UCSD-AML1 (cell line): Measurements from ENCODE around the gene HRG.

ENCODE experiments used
- DNase-seq: peaks from one replicate; lab custom pipeline; 2025; ENCODE audit not compliant: unreplicated experiment; lab: John Stamatoyannopoulos, UW

Gene HRG

GRCh38 chr3:186637686-186638085 lies 28.1 kb upstream of the HRG start:
- no peak for DNase-seq

- no peak for DNase-seq
These were observed 27.6 kb upstream of the HRG start for GRCh38 chr3:186638259-186638658.

- no peak for DNase-seq
These were observed 25.9 kb upstream of the HRG start, which contains the start of gene FETUB for GRCh38 chr3:186639778-186640472. Gene FETUB, plus strand, starts transcription at chr3:186640399. Its CDS starts 62 bp downstream, at chr3:186640461.

- DNase-seq, result no peak
These were observed 25.4 kb upstream of the HRG start for GRCh38 chr3:186640473-186640818.

GRCh38 chr3:186640929-186641328 lies 24.9 kb upstream of the HRG start:
- DNase-seq, result no peak

GRCh38 chr3:186642014-186642413 lies 23.8 kb upstream of the HRG start:
- DNase-seq, result no peak

GRCh38 chr3:186643493-186643892 lies 22.3 kb upstream of the HRG start:
- DNase-seq, result no peak

- no peak for DNase-seq
These were observed 21.1 kb upstream of the HRG start for GRCh38 chr3:186644683-186645082.

- DNase-seq, result no peak
These were observed 19.7 kb upstream of the HRG start for GRCh38 chr3:186646106-186646505.

GRCh38 chr3:186646841-186647240 lies 19.0 kb upstream of the HRG start:
- no peak for DNase-seq

GRCh38 chr3:186648851-186649250 lies 17.0 kb upstream of the HRG start:
- DNase-seq, result no peak

- DNase-seq, result no peak
These were observed 14.1 kb upstream of the HRG start for GRCh38 chr3:186651678-186652215.

- DNase-seq, result no peak
These were observed 12.6 kb upstream of the HRG start for GRCh38 chr3:186653080-186653707.

GRCh38 chr3:186653984-186654383 lies 11.8 kb upstream of the HRG start:
- no peak for DNase-seq

- DNase-seq, result no peak
These were observed 2.3 kb upstream of the HRG start for GRCh38 chr3:186663361-186664118.

- no peak for DNase-seq
These were observed 1.7 kb upstream of the HRG start for GRCh38 chr3:186664119-186664495.

GRCh38 chr3:186664506-186664905 lies 1.3 kb upstream of the HRG start:
- no peak for DNase-seq

- DNase-seq, result no peak
These were observed 2.6 kb downstream of the HRG start for GRCh38 chr3:186668426-186668825.

- DNase-seq, result no peak
These were observed 3.7 kb downstream of the HRG start for GRCh38 chr3:186669378-186670084.

GRCh38 chr3:186670155-186670554 lies 4.3 kb downstream of the HRG start:
- no peak for DNase-seq

- no peak for DNase-seq
These were observed 5.2 kb downstream of the HRG start for GRCh38 chr3:186671051-186671450.
